Kidney (tissue), 14 donors: ENCODE data around the gene CFAP47. TPM values are rescaled to one million over a fixed set of nuclear protein-coding genes. Genes with fewer than 3 reads are reported as not detected.

Experiments
- DNase-seq, 5 donors: peaks; one replicate each; pipeline ENCODE4 v3.0.0-alpha.2; 2013 to 2020
- FAIRE-seq: peaks from 2 replicates; lab custom pipeline; 2012; peaks lifted over from hg19 to GRCh38; lab: Jason Lieb, UNC
- H3K27ac ChIP-seq, 2 donors: one replicate each; pipeline ENCODE4 v1.7.0; 2013; ENCODE audit warnings: low read depth in 2 of 2, low read length in 2 of 2, inconsistent platforms in 1 of 2
- H3K27me3 ChIP-seq: one replicate; pipeline ENCODE4 v1.7.1; 2013; ENCODE audit warnings: low read length, inconsistent platforms; ENCODE audit not compliant: control insufficient read depth, insufficient read depth
- H3K36me3 ChIP-seq, 3 donors: one replicate each; pipeline versions ENCODE4 v1.7.0 to v1.7.1; 2013; ENCODE audit warnings: low read length in 3 of 3, control low read depth in 1 of 3, inconsistent platforms in 1 of 3; ENCODE audit not compliant: insufficient read depth in 3 of 3, control insufficient read depth in 2 of 3
- H3K4me1 ChIP-seq, 3 donors: one replicate each; pipeline versions ENCODE4 v1.7.0 to v1.7.1; 2013; ENCODE audit warnings: low read length in 3 of 3, inconsistent platforms in 1 of 3, low read depth in 1 of 3; ENCODE audit not compliant: control insufficient read depth in 2 of 3, insufficient read depth in 2 of 3
- H3K4me3 ChIP-seq, 3 donors: one replicate each; pipeline versions ENCODE4 v1.7.0 to v1.8.1; 2013; ENCODE audit warnings: low read length in 3 of 3, control low read depth in 1 of 3, inconsistent platforms in 1 of 3
- H3K9ac ChIP-seq, 3 donors: one replicate each; pipeline versions ENCODE4 v1.7.0 to v1.7.1; 2013; ENCODE audit warnings: low read length in 3 of 3, control low read depth in 1 of 3, inconsistent platforms in 1 of 3
- H3K9me3 ChIP-seq, 3 donors: one replicate each; pipeline versions ENCODE4 v1.7.0 to v1.7.1; 2013; ENCODE audit warnings: low read length in 3 of 3, control low read depth in 1 of 3, inconsistent platforms in 1 of 3; ENCODE audit not compliant: control insufficient read depth in 2 of 3, insufficient read depth in 1 of 3
- intact Hi-C: fragments of 100-400 bp; cut with DNase I; formaldehyde crosslinking; loops from one replicate; pipeline ENCODE4 v1.11.1; 2022
- polyA plus RNA-seq: library from polyadenylated mRNA; stranded (reverse); fragments of 350-450 nt; fragmentation: Illumina TruSeq; extraction: RNeasy Lipid Tissue Mini Kit (QIAGEN cat#74804); gene quantifications from one replicate; pipeline ENCODE4 v1.2.3, GENCODE V29; 2014; ENCODE audit warnings: low read depth, low replicate concordance; ENCODE audit not compliant: insufficient read depth
- total RNA-seq: library from RNA; stranded (reverse); fragmentation: NEBNext Ultra II Directional; extraction: Animal tissue kit (Norgen Biotek cat#: 25700); gene quantifications from one replicate; pipeline ENCODE4 v1.2.1, GENCODE V29; 2021
- TF ChIP-seq, protein P1 (sequence below): IDR thresholded peaks from 3 replicates; pipeline ENCODE4 v1.5.1; 2012; ENCODE audit warnings: mild to moderate bottlenecking, moderate library complexity, borderline replicate concordance; ENCODE audit not compliant: insufficient read depth; ENCODE audit errors: extremely low read depth
- donor health status: control.
- donor health status: control.
- donor health status: control.
- donor health status: control.
- donor health status: control.
- donor health status: DM: yes; HTN: yes; CAD: no.
- donor health status: Normal renal cell carcinoma (clear cell type).

Gene CFAP47
- total and polyA plus RNA-seq, 2 donors from 2014 or later = 1.4 TPM; not detected in 1

- DNase-seq = no peak
- Histone ChIP-seq H3K27me3 (no peaks in the 10 kb centered on the region), H3K36me3 (no peaks in the 10 kb centered on the region), H3K4me1 (no peaks in the 10 kb centered on the region), H3K4me3 (no peak overlapping the region), H3K27ac (no peak overlapping the region), H3K9ac (no peak overlapping the region), H3K9me3 (no peaks in the 10 kb centered on the region)
- no peak for FAIRE-seq
- intact Hi-C loops = no loop called here
- TF ChIP-seq, protein P1, sequence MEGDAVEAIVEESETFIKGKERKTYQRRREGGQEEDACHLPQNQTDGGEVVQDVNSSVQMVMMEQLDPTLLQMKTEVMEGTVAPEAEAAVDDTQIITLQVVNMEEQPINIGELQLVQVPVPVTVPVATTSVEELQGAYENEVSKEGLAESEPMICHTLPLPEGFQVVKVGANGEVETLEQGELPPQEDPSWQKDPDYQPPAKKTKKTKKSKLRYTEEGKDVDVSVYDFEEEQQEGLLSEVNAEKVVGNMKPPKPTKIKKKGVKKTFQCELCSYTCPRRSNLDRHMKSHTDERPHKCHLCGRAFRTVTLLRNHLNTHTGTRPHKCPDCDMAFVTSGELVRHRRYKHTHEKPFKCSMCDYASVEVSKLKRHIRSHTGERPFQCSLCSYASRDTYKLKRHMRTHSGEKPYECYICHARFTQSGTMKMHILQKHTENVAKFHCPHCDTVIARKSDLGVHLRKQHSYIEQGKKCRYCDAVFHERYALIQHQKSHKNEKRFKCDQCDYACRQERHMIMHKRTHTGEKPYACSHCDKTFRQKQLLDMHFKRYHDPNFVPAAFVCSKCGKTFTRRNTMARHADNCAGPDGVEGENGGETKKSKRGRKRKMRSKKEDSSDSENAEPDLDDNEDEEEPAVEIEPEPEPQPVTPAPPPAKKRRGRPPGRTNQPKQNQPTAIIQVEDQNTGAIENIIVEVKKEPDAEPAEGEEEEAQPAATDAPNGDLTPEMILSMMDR = no peak
These were observed 438.3 kb downstream of the CFAP47 start for GRCh38 chrX:36357855-36358254.

GRCh38 chrX:36364262-36364661 is 444.7 kb downstream of the CFAP47 start:
- FAIRE-seq (peak; percentile 52), DNase-seq (no peak)
- intact Hi-C loops = no loop called here

DNA sequence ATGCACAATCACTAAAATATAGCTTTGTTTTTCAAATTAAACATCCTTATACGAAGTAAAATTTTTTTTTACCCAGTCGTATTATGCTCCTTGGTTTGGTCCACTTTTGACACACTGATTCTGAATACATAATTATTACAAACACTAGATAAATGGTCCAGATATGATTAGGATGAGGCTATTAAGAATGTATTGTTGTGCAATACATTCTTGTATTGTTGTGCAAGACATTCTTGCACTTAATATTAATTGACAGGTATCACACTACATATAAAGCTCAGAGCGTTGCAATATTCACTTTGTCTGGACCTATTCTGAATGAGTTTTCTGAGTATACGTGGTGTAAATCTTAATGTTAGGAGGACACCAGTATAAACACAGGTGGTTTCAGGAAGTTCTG is 464.0 kb downstream of the CFAP47 start:
- no peaks in the 10 kb centered on the region for H3K4me1 ChIP-seq
- no peaks in the 10 kb centered on the region for H3K27me3 ChIP-seq
- H3K9me3 ChIP-seq = no peaks in the 10 kb centered on the region
- intact Hi-C loops = no loop called here
- TF ChIP-seq, protein P1 = no peak
- DNase-seq (no peak), FAIRE-seq (no peak)
- no peaks in the 10 kb centered on the region for H3K36me3 ChIP-seq
- no peak overlapping the region for H3K9ac ChIP-seq
- no peak overlapping the region for H3K27ac ChIP-seq
- H3K4me3 ChIP-seq = no peak overlapping the region

More at GRCh38 chrX:36364262-36364661, 444.7 kb downstream of the CFAP47 start:
- no peak overlapping the region for H3K27ac ChIP-seq
- no peaks in the 10 kb centered on the region for H3K9me3 ChIP-seq
- no peaks in the 10 kb centered on the region for H3K36me3 ChIP-seq
- H3K4me1 ChIP-seq = no peaks in the 10 kb centered on the region
- H3K9ac ChIP-seq = no peak overlapping the region
- H3K4me3 ChIP-seq = no peak overlapping the region
- H3K27me3 ChIP-seq = no peaks in the 10 kb centered on the region
- TF ChIP-seq, protein P1 = no peak

- no peaks in the 10 kb centered on the region for H3K4me1 ChIP-seq
- no peaks in the 10 kb centered on the region for H3K27me3 ChIP-seq
- no peak overlapping the region for H3K9ac ChIP-seq
- no peaks in the 10 kb centered on the region for H3K36me3 ChIP-seq
- H3K9me3 ChIP-seq = no peaks in the 10 kb centered on the region
- intact Hi-C loops = no loop called here
- DNase-seq (no peak), FAIRE-seq (no peak)
- no peak overlapping the region for H3K27ac ChIP-seq
- TF ChIP-seq, protein P1 = no peak
- H3K4me3 ChIP-seq = no peak overlapping the region
These were observed 469.4 kb downstream of the CFAP47 start for GRCh38 chrX:36388901-36389300.
